Small intestine (tissue), 7 donors: Measurements from ENCODE around the gene SORCS2. TPM values are rescaled to one million over a fixed set of nuclear protein-coding genes. Genes with fewer than 3 reads are reported as not detected.
"Not testable (repeated sequence)": the region's sequence is repeated elsewhere in the genome, so short reads cannot be mapped to it uniquely, and the experiment has no call there.

Experiments used
- DNase-seq, 2 donors: peaks; one replicate each; pipeline versions ENCODE4 v3.0.0 to v3.0.0-alpha.2; 2013
- FAIRE-seq: peaks from 2 replicates; lab custom pipeline; 2012; peaks lifted over from hg19 to GRCh38; lab: Jason Lieb, UNC
- H3K27ac ChIP-seq, 3 donors: one replicate each; pipeline ENCODE4 v1.5.1; 2013; ENCODE audit warnings: low read length in 2 of 3, mild to moderate bottlenecking in 2 of 3, control low read depth in 1 of 3, inconsistent platforms in 1 of 3, low read depth in 1 of 3, moderate library complexity in 1 of 3
- H3K27me3 ChIP-seq, 3 donors: one replicate each; pipeline ENCODE4 v1.6.1; 2013; ENCODE audit warnings: low read length in 3 of 3, inconsistent platforms in 1 of 3; ENCODE audit not compliant: control insufficient read depth in 3 of 3, insufficient read depth in 3 of 3
- H3K36me3 ChIP-seq, 3 donors: one replicate each; pipeline ENCODE4 v1.6.1; 2013; ENCODE audit warnings: low read length in 3 of 3, inconsistent platforms in 1 of 3, low read depth in 1 of 3, mild to moderate bottlenecking in 1 of 3, moderate library complexity in 1 of 3; ENCODE audit not compliant: control insufficient read depth in 3 of 3, insufficient read depth in 2 of 3
- H3K4me1 ChIP-seq, 3 donors: one replicate each; pipeline ENCODE4 v1.6.1; 2013; ENCODE audit warnings: low read length in 2 of 3, inconsistent platforms in 1 of 3, low read depth in 1 of 3, mild to moderate bottlenecking in 1 of 3, moderate library complexity in 1 of 3; ENCODE audit not compliant: control insufficient read depth in 3 of 3, insufficient read depth in 2 of 3
- H3K4me3 ChIP-seq, 3 donors: one replicate each; pipeline ENCODE4 v1.5.1; 2013; ENCODE audit warnings: low read length in 3 of 3, control low read depth in 1 of 3, inconsistent platforms in 1 of 3, low read depth in 1 of 3, mild to moderate bottlenecking in 1 of 3, moderate library complexity in 1 of 3
- H3K9me3 ChIP-seq, 2 donors: one replicate each; pipeline ENCODE4 v1.6.1; 2013; ENCODE audit warnings: low read depth in 1 of 2, low read length in 1 of 2; ENCODE audit not compliant: control insufficient read depth in 2 of 2, insufficient read depth in 1 of 2
- WGBS, 3 donors: extraction: QIAGEN DNeasy Blood & Tissue Kit; methylation state at CpG; one replicate each; pipeline ENCODE4 v1.1.7; 2013; 5-methylcytosine and 5-hydroxymethylcytosine counted together
- polyA plus RNA-seq, 4 donors: library from polyadenylated mRNA; stranded (reverse) in 3 of 4; unstranded in 1 of 4; fragments of 200-250 nt in 3 of 4; fragments of 120-200 nt in 1 of 4; gene quantifications; one replicate each; pipeline versions ENCODE4 v1.2.1 to v1.2.3, GENCODE V29; 2013
- donor health status: healthy with polysubstance abuse.
- donor health status: control.
- donor health status: control.
- donor health status: Bipolar disorder and iron deficiency.
- donor health status: healthy.

SORCS2 gene
- polyA plus RNA-seq, 4 donors = 0.63 to 3.3 (median 2.2) TPM; not detected in 1

- no peak overlapping the region for H3K4me3 ChIP-seq
- H3K27ac ChIP-seq = no peak overlapping the region
- 74 to 84% (median 81%) methylated on average over 8 of the region's 8 CpGs for WGBS, 3 donors
- H3K9me3 ChIP-seq = no peaks in the 10 kb centered on the region
- no peaks in the 10 kb centered on the region for H3K27me3 ChIP-seq
- H3K4me1 ChIP-seq = peaks cover 0 to 14% (median 2%) of the 10 kb centered on the region in 3 donors
- H3K36me3 ChIP-seq = no peaks in the 10 kb centered on the region
- DNase-seq (no peak), FAIRE-seq (no peak)
Measured at GRCh38 chr4:7157666-7158065, 34.7 kb upstream of the SORCS2 start.

- no peak overlapping the region for H3K27ac ChIP-seq
- 88 to 90% (median 90%) methylated on average over 18 of the region's 18 CpGs for WGBS, 3 donors
- peaks cover 0 to 14% (median 2%) of the 10 kb centered on the region in 3 donors for H3K4me1 ChIP-seq
- no peak overlapping the region for H3K4me3 ChIP-seq
- no peaks in the 10 kb centered on the region for H3K9me3 ChIP-seq
- FAIRE-seq (no peak), DNase-seq (no peak)
- H3K27me3 ChIP-seq = no peaks in the 10 kb centered on the region
- H3K36me3 ChIP-seq = no peaks in the 10 kb centered on the region
Measured at GRCh38 chr4:7158081-7158750, 34.1 kb upstream of the SORCS2 start.

- Histone ChIP-seq H3K27me3 (no peaks in the 10 kb centered on the region), H3K4me3 (no peak overlapping the region), H3K4me1 (peaks cover 0 to 14% (median 2%) of the 10 kb centered on the region in 3 donors), H3K27ac (no peak overlapping the region), H3K9me3 (no peaks in the 10 kb centered on the region), H3K36me3 (no peaks in the 10 kb centered on the region)
- WGBS, 3 donors = 80 to 90% (median 83%) methylated on average over 9 to 10 of the region's 10 CpGs
- DNase-seq = no peak
- no peak for FAIRE-seq
Measured at GRCh38 chr4:7158991-7159390, 33.3 kb upstream of the SORCS2 start.

GRCh38 chr4:7159923-7160322, 32.4 kb upstream of the SORCS2 start:
- FAIRE-seq (no peak), DNase-seq (peak; percentile 82 to 90)
- Histone ChIP-seq H3K4me3 (no peak overlapping the region), H3K27ac (peak overlapping the region in 1 of 3 donors; percentile 34), H3K4me1 (peaks cover 0 to 17% (median 2%) of the 10 kb centered on the region in 3 donors), H3K36me3 (no peaks in the 10 kb centered on the region), H3K9me3 (no peaks in the 10 kb centered on the region), H3K27me3 (no peaks in the 10 kb centered on the region)
- WGBS, 3 donors = 15 to 60% (median 27%) methylated on average over 6 of the region's 6 CpGs

GRCh38 chr4:7160439-7160838, 31.9 kb upstream of the SORCS2 start:
- FAIRE-seq = no peak

GRCh38 chr4:7160951-7161440, 31.3 kb upstream of the SORCS2 start:
- FAIRE-seq (no peak), DNase-seq (no peak)
- no peaks in the 10 kb centered on the region for H3K9me3 ChIP-seq
- no peak overlapping the region for H3K27ac ChIP-seq
- WGBS, 3 donors = 79 to 86% (median 84%) methylated on average over 10 of the region's 10 CpGs
- no peak overlapping the region for H3K4me3 ChIP-seq
- H3K4me1 ChIP-seq = peaks cover 0 to 18% (median 2%) of the 10 kb centered on the region in 3 donors
- no peaks in the 10 kb centered on the region for H3K27me3 ChIP-seq
- H3K36me3 ChIP-seq = no peaks in the 10 kb centered on the region

More at GRCh38 chr4:7160439-7160838, 31.9 kb upstream of the SORCS2 start:
- Histone ChIP-seq H3K27ac (peak overlapping the region in 1 of 3 donors; percentile 34), H3K36me3 (no peaks in the 10 kb centered on the region), H3K4me1 (peaks cover 0 to 17% (median 2%) of the 10 kb centered on the region in 3 donors), H3K9me3 (no peaks in the 10 kb centered on the region), H3K4me3 (no peak overlapping the region), H3K27me3 (no peaks in the 10 kb centered on the region)
- WGBS, 3 donors = 16 to 58% (median 35%) methylated on average over 11 of the region's 11 CpGs
- DNase-seq = no peak

- no peak overlapping the region for H3K4me3 ChIP-seq
- DNase-seq = no peak
- H3K9me3 ChIP-seq = no peaks in the 10 kb centered on the region
- H3K27me3 ChIP-seq = no peaks in the 10 kb centered on the region
- H3K4me1 ChIP-seq = peaks cover 0 to 26% (median 2%) of the 10 kb centered on the region in 3 donors
- no peak overlapping the region for H3K27ac ChIP-seq
- 54 to 70% (median 56%) methylated on average over 6 of the region's 6 CpGs for WGBS, 3 donors
- H3K36me3 ChIP-seq = no peaks in the 10 kb centered on the region
- no peak for FAIRE-seq
Measured at GRCh38 chr4:7161721-7162214, 30.6 kb upstream of the SORCS2 start.

- FAIRE-seq, H3K27ac ChIP-seq, DNase-seq, H3K9me3 ChIP-seq, H3K4me3 ChIP-seq, H3K36me3 ChIP-seq, H3K27me3 ChIP-seq: not testable (repeated sequence)
- 77 to 83% (median 78%) methylated on average over 28 of the region's 28 CpGs for WGBS, 3 donors
- peaks cover 0 to 35% (median 2%) of the 10 kb centered on the region in 3 donors for H3K4me1 ChIP-seq
Measured at GRCh38 chr4:7165056-7165873, 27.1 kb upstream of the SORCS2 start.
